H1 (cell line): ENCODE data around the gene C5orf58. TPM values are rescaled to one million over a fixed set of nuclear protein-coding genes. Genes with fewer than 3 reads are reported as not detected.

ENCODE experiments used
- CTCF ChIA-PET: fragments of 300-600 bp; sonication (Branson Sonifier 250); formaldehyde crosslinking; loops from one replicate; lab custom pipeline; 2021; ENCODE audit not compliant: partially characterized antibody; lab: Charles Lee
- POLR2A ChIA-PET: fragments of 300-600 bp; sonication (Branson Sonifier 250); formaldehyde crosslinking; loops from one replicate; lab custom pipeline; 2021; ENCODE audit warnings: inconsistent platforms; ENCODE audit not compliant: partially characterized antibody; lab: Charles Lee
- DNase-seq, 2 experiments: peaks; one replicate each; pipeline versions ENCODE4 v3.0.0 to v3.0.0-alpha.2; 2010 to 2022; ENCODE audit warnings: low spot score in 2 of 2, low read depth in 1 of 2, mixed read lengths in 1 of 2
- FAIRE-seq: peaks from 2 replicates; lab custom pipeline; 2011; peaks lifted over from hg19 to GRCh38; lab: Jason Lieb, UNC
- H2AFZ ChIP-seq: 2 replicates; pipeline ENCODE4 v1.8.1; 2012; ENCODE audit warnings: low read length, inconsistent platforms
- H2AK5ac ChIP-seq: 2 replicates; pipeline ENCODE4 v1.6.1; 2013; ENCODE audit warnings: low read depth, low read length
- H2BK120ac ChIP-seq: replicated peaks from 2 replicates; pipeline ENCODE3; 2013; ENCODE audit warnings: low read depth, low read length, inconsistent platforms
- H2BK12ac ChIP-seq: 2 replicates; pipeline ENCODE4 v1.6.1; 2013; ENCODE audit warnings: low read depth, low read length
- H2BK15ac ChIP-seq: 2 replicates; pipeline ENCODE4 v1.6.1; 2013; ENCODE audit warnings: low read length
- H2BK20ac ChIP-seq: 2 replicates; pipeline ENCODE4 v1.6.1; 2013; ENCODE audit warnings: low read length
- H2BK5ac ChIP-seq: 2 replicates; pipeline ENCODE4 v1.6.1; 2013; ENCODE audit warnings: low read depth, low read length
- H3K14ac ChIP-seq: 2 replicates; pipeline ENCODE4 v1.6.1; 2013; ENCODE audit warnings: inconsistent platforms; ENCODE audit not compliant: insufficient read length
- H3K18ac ChIP-seq: 2 replicates; pipeline ENCODE4 v1.6.1; 2013; ENCODE audit warnings: low read length; ENCODE audit errors: extremely low read depth
- H3K23ac ChIP-seq: 2 replicates; pipeline ENCODE4 v1.6.1; 2013; ENCODE audit warnings: inconsistent platforms; ENCODE audit not compliant: insufficient read length
- H3K23me2 ChIP-seq: 2 replicates; pipeline ENCODE4 v1.6.1; 2013; ENCODE audit warnings: low read depth, low read length
- H3K27ac ChIP-seq: 2 replicates; pipeline ENCODE4 v1.6.1; 2011; ENCODE audit warnings: low read depth, low read length, inconsistent platforms
- H3K27me3 ChIP-seq, 4 experiments: replicated peaks in 1 of 4; 1 replicate in 1 of 4; 2 replicates in 3 of 4; pipeline versions ENCODE4 v1.6.1 to v1.8.1; 2011 to 2013; ENCODE audit warnings: low read length in 3 of 4, mild to moderate bottlenecking in 3 of 4, inconsistent platforms in 2 of 4, mixed read lengths in 2 of 4, moderate library complexity in 1 of 4; ENCODE audit not compliant: control insufficient read depth in 3 of 4, insufficient read depth in 3 of 4; ENCODE audit errors: extremely low read depth in 1 of 4
- H3K36me3 ChIP-seq, 4 experiments: 2 replicates each; pipeline versions ENCODE4 v1.6.1 to v1.8.1; 2011 to 2013; ENCODE audit warnings: mild to moderate bottlenecking in 4 of 4, low read length in 3 of 4, moderate library complexity in 2 of 4, control low read depth in 1 of 4, inconsistent platforms in 1 of 4; ENCODE audit not compliant: insufficient read depth in 4 of 4, control insufficient read depth in 2 of 4
- H3K4ac ChIP-seq: replicated peaks from 2 replicates; pipeline ENCODE3; 2013; ENCODE audit warnings: low read length, low read depth, mixed read lengths, inconsistent platforms; ENCODE audit not compliant: insufficient read length
- H3K4me1 ChIP-seq, 4 experiments: replicated peaks in 1 of 4; 1 replicate in 1 of 4; 2 replicates in 3 of 4; pipeline versions ENCODE4 v1.6.1 to v1.8.1; 2011 to 2013; ENCODE audit warnings: low read length in 3 of 4, inconsistent platforms in 2 of 4, mixed read lengths in 1 of 4; ENCODE audit not compliant: insufficient read depth in 4 of 4, control insufficient read depth in 3 of 4
- H3K4me2 ChIP-seq, 2 experiments: 2 replicates each; pipeline versions ENCODE4 v1.6.1 to v1.8.1; 2011 to 2013; ENCODE audit warnings: low read depth in 2 of 2, low read length in 2 of 2, control low read depth in 1 of 2, inconsistent platforms in 1 of 2, mild to moderate bottlenecking in 1 of 2; ENCODE audit not compliant: insufficient read depth in 1 of 2
- H3K4me3 ChIP-seq, 4 experiments: fragments of 200-600, 300-600 bp in 1 of 4; sonication (generic), shearing (Covaris generic), sonication (Bioruptor Twin) in 1 of 4; 2 replicates each; pipeline versions ENCODE4 v1.5.1 to v1.8.1; 2011 to 2016; ENCODE audit warnings: low read length in 4 of 4, low read depth in 3 of 4, control low read depth in 2 of 4, inconsistent platforms in 2 of 4, mild to moderate bottlenecking in 2 of 4, mixed read lengths in 1 of 4, moderate library complexity in 1 of 4; ENCODE audit not compliant: insufficient read depth in 2 of 4; ENCODE audit errors: extremely low read depth in 1 of 4
- H3K56ac ChIP-seq: replicated peaks from 2 replicates; pipeline ENCODE3; 2013; ENCODE audit warnings: low read depth, mild to moderate bottlenecking, mixed read lengths, low read length, inconsistent platforms; ENCODE audit not compliant: insufficient read length
- H3K79me1 ChIP-seq: 2 replicates; pipeline ENCODE4 v1.6.1; 2013; ENCODE audit warnings: low read depth, low read length, control low read depth
- H3K79me2 ChIP-seq, 2 experiments: 2 replicates each; pipeline versions ENCODE4 v1.6.1 to v1.8.1; 2012 to 2013; ENCODE audit warnings: low read length in 2 of 2, mild to moderate bottlenecking in 2 of 2, inconsistent platforms in 1 of 2; ENCODE audit not compliant: insufficient read depth in 2 of 2, control insufficient read depth in 1 of 2
- H3K9ac ChIP-seq, 4 experiments: replicated peaks in 1 of 4; 1 replicate in 1 of 4; 2 replicates in 3 of 4; pipeline versions ENCODE4 v1.6.1 to v1.8.1; 2011 to 2013; ENCODE audit warnings: low read depth in 3 of 4, low read length in 3 of 4, control low read depth in 2 of 4, mild to moderate bottlenecking in 2 of 4, moderate library complexity in 2 of 4, inconsistent platforms in 1 of 4; ENCODE audit errors: extremely low read depth in 1 of 4
- H3K9me3 ChIP-seq, 2 experiments: 2 replicates each; pipeline versions ENCODE4 v1.6.1 to v1.8.1; 2012 to 2013; ENCODE audit warnings: mild to moderate bottlenecking in 2 of 2, moderate library complexity in 2 of 2, control low read depth in 1 of 2, inconsistent platforms in 1 of 2, low read depth in 1 of 2, low read length in 1 of 2, mixed read lengths in 1 of 2; ENCODE audit not compliant: insufficient read depth in 2 of 2
- H4K20me1 ChIP-seq, 2 experiments: replicated peaks in 1 of 2; 2 replicates each; pipeline versions ENCODE3 to v1.8.1; 2011 to 2013; ENCODE audit warnings: inconsistent platforms in 2 of 2, low read length in 2 of 2, mild to moderate bottlenecking in 1 of 2; ENCODE audit not compliant: insufficient read depth in 2 of 2, control insufficient read depth in 1 of 2
- H4K5ac ChIP-seq: 2 replicates; pipeline ENCODE4 v1.6.1; 2013; ENCODE audit warnings: low read length, low read depth, mixed read lengths, inconsistent platforms; ENCODE audit not compliant: insufficient read length
- H4K8ac ChIP-seq: 2 replicates; pipeline ENCODE4 v1.8.0; 2013; ENCODE audit warnings: mild to moderate bottlenecking, moderate library complexity, low read length, inconsistent platforms; ENCODE audit not compliant: insufficient read depth; ENCODE audit errors: extremely low read depth
- H4K91ac ChIP-seq: replicated peaks from 2 replicates; pipeline ENCODE3; 2013; ENCODE audit warnings: low read length, mixed read lengths, inconsistent platforms; ENCODE audit not compliant: insufficient read length
- WGBS, 2 experiments: shearing (Covaris generic) in 1 of 2; methylation state at CpG; one replicate each; pipeline versions ENCODE4 v1.1.6 to v1.1.7; 2013 to 2015; ENCODE audit warnings: low lambda C conversion rate in 2 of 2, mixed read lengths in 2 of 2, inconsistent platforms in 1 of 2, low coverage in 1 of 2, missing lambda C conversion rate in 1 of 2; ENCODE audit not compliant: insufficient replicate concordance in 2 of 2, insufficient coverage in 1 of 2, insufficient read length in 1 of 2; ENCODE audit errors: extremely low coverage in 1 of 2, missing lambda C conversion rate in 1 of 2; 5-methylcytosine and 5-hydroxymethylcytosine counted together
- polyA plus RNA-seq, 7 experiments: library from polyadenylated mRNA; depleted of rRNA in 3 of 7; stranded (reverse) in 5 of 7; unstranded in 2 of 7; fragments of >200 nt in 5 of 7; fragments of 200-250 nt in 2 of 7; gene quantifications; 1 replicate in 5 of 7; 2 replicates in 1 of 7; 4 replicates in 1 of 7; pipeline versions ENCODE4 v1.2.1 to v1.2.3, GENCODE V29; 2011 to 2013; ENCODE audit warnings: missing spikeins in 2 of 7, mixed read lengths in 2 of 7
- total RNA-seq: library from RNA; stranded (reverse); fragmentation: NEBNext Ultra II Directional; extraction: Animal tissue kit (Norgen Biotek cat#: 25700); gene quantifications from 2 replicates; pipeline ENCODE4 v1.2.1, GENCODE V29; 2021
- TF ChIP-seq, protein P1 (sequence below), 3 experiments: IDR thresholded peaks; 1 replicate in 2 of 3; 2 replicates in 1 of 3; pipeline versions ENCODE4 v1.5.1 to v1.6.1; 2011; ENCODE audit warnings: low read length in 3 of 3, mild to moderate bottlenecking in 3 of 3, inconsistent platforms in 2 of 3, low read depth in 1 of 3, moderate library complexity in 1 of 3; ENCODE audit not compliant: insufficient read depth in 1 of 3; ENCODE audit errors: control extremely low read depth in 1 of 3

Gene C5orf58
- total and polyA plus RNA-seq, 2 of the 8 experiments (the other 6 are each of a cell fraction or from before 2014, with no cell fraction given): 0.24 to 1.6 TPM

DNA sequence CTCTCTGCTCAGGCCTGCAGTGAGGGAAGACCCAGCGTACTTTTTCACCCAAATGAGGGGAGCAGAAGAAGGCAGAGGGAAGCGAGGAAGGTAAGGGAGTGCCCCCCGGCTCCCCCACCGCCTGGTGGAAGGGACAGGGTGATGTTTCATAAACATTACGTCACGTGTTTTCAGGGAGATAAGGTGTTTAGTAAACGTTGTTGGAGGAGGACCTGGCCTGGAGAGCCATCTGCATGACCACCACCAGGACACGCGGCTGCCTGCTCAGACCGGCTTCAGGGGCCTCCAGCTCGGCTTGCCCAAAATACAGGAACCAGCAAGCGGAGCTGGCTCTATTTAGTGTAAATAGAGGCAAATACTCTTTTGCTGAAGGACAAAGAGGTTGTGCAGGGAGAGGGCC lies 40.0 kb upstream of the C5orf58 start:
- Histone ChIP-seq H2BK15ac (no peak overlapping the region), H3K4me2 (no peak overlapping the region), H3K23me2 (no peaks in the 10 kb centered on the region), H4K91ac (no peak overlapping the region), H3K4me3 (no peak overlapping the region), H3K23ac (no peak overlapping the region), H3K4me1 (peaks cover 0 to 6% (median 3%) of the 10 kb centered on the region in 4 experiments; a peak in 3 of 7 replicates), H3K27me3 (no peaks in the 10 kb centered on the region), H3K27ac (no peak overlapping the region), H4K5ac (no peak overlapping the region), H2BK20ac (no peak overlapping the region), H4K8ac (no peak overlapping the region), H3K79me2 (no peaks in the 10 kb centered on the region), H3K14ac (no peak overlapping the region), H2AK5ac (no peak overlapping the region), H2BK120ac (no peak overlapping the region), H3K4ac (no peak overlapping the region)
- 81% methylated on average over 12 of the region's 12 CpGs; no CpG with 5 or more reads in 1 of the 2 experiments for WGBS, 2 experiments
- POLR2A ChIA-PET: no interaction called here
- FAIRE-seq: no peak
- TF ChIP-seq, protein P1, sequence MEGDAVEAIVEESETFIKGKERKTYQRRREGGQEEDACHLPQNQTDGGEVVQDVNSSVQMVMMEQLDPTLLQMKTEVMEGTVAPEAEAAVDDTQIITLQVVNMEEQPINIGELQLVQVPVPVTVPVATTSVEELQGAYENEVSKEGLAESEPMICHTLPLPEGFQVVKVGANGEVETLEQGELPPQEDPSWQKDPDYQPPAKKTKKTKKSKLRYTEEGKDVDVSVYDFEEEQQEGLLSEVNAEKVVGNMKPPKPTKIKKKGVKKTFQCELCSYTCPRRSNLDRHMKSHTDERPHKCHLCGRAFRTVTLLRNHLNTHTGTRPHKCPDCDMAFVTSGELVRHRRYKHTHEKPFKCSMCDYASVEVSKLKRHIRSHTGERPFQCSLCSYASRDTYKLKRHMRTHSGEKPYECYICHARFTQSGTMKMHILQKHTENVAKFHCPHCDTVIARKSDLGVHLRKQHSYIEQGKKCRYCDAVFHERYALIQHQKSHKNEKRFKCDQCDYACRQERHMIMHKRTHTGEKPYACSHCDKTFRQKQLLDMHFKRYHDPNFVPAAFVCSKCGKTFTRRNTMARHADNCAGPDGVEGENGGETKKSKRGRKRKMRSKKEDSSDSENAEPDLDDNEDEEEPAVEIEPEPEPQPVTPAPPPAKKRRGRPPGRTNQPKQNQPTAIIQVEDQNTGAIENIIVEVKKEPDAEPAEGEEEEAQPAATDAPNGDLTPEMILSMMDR (IDR thresholded peaks at IDR 0.05; ENCODE audit: control extremely low read depth in 1 of 3, insufficient read depth in 1 of 3, low read depth in 1 of 3, low read length in 3 of 3): no peak
- TF ChIP-seq, all 59 proteins: peak for 0
- Histone ChIP-seq H3K18ac (no peak overlapping the region), H3K9me3 (no peaks in the 10 kb centered on the region), H4K20me1 (no peaks in the 10 kb centered on the region), H2BK12ac (no peak overlapping the region), H3K36me3 (no peaks in the 10 kb centered on the region), H2BK5ac (no peak overlapping the region), H2AFZ (no peak overlapping the region), H3K9ac (no peak overlapping the region), H3K56ac (no peak overlapping the region), H3K79me1 (no peaks in the 10 kb centered on the region)
- no peak for DNase-seq
- CTCF ChIA-PET: interaction anchor here (0.9 to 7.7 kb wide), 13 partner anchors 8 to 218 kb away, joined by 3 to 75 read pairs (median 4); no protein-coding TSS in a partner anchor
